ENCODE data around the gene ENTHD1.

The ENTHD1 gene

DNA sequence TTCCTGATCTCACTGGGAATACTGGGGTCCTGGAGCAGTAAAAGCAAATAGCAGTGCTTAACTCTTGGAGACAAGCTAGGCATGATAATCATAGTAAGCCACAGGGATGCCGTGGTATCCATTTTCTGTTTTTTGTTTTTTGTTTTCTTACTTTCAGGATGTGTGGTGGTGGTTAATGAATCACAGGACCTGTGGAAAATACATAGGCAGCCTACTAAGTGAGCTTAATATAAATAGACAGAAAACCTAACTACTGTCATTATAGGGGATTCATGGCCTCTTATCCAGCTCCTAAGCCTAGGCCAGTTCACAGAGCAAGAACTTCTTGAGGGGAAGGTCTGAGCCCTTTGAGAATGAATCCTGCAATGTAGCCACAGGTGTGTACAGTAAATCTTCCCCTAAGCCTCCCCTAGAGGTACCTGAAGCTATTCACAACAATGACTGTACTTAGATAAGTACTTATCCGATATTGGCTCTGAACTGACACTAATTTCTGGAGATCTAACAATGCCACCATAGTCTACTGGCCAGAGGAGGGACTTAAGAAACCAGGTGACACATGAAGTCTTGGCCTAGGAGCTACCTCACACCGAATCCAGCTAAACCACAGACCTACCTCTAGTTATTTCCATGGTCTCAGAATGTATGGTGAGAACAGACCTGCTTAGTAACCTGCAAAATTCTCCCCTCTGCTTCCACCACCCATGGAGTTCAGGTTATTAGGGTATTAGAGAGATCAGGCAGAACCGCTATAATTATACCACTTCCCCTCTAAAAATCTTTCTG, 83.6 kb downstream of the ENTHD1 start:
- TF ChIP-seq NFIC (IDR thresholded peaks at IDR 0.05) (no peak), CEBPB (IDR thresholded peaks at IDR 0.05) (no peak), YY1 (IDR thresholded peaks at IDR 0.05; ENCODE audit: low read depth) (no peak), CREB1 (IDR thresholded peaks at IDR 0.05; ENCODE audit: low read depth) (no peak), TCF12 (IDR thresholded peaks at IDR 0.05; ENCODE audit: low read depth) (no peak)

DNA sequence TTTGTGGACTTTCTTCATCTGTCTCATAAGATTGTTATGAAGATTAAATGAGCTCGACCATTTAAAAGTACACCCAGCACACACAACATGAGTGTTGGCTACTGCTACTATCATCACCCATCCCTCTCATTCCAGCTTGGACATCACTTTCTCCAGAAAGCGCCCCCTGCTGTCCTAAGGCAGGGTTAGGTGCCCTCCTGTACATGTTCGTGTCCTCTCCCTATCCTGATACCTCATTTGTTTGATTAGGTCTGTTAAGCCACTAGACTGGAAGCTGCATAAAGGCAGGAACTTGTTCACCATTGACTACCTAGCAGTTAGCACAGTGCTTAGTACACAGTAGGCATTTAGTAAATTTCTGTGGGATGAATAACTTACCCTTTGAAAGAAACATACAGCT, 85.5 kb downstream of the ENTHD1 start:
- TF ChIP-seq, protein P1, sequence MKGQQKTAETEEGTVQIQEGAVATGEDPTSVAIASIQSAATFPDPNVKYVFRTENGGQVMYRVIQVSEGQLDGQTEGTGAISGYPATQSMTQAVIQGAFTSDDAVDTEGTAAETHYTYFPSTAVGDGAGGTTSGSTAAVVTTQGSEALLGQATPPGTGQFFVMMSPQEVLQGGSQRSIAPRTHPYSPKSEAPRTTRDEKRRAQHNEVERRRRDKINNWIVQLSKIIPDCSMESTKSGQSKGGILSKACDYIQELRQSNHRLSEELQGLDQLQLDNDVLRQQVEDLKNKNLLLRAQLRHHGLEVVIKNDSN (IDR thresholded peaks at IDR 0.05) = no peak
- TF ChIP-seq RAD21 (IDR thresholded peaks at IDR 0.05; ENCODE audit: low read depth) = peak; percentile 54

DNA sequence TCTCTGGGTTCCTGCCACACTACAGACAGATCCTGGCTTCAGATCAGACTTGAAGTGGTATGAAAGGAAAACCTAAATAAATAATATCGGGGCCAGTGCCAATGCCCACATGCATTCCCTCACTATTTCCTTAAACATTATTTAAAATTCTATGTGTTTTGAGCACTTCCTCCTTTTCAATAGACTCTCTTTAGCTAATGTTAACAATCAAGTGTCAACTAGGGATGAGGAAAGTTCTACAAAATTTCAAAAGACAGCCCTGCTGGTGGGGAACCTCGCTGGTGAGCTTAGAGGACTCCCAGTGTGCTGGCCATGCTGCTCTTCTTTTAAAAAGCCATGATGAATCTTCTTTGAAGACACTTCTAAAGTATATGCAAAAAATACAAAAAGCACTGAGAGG, 87.5 kb downstream of the ENTHD1 start:
- TF ChIP-seq YY1 (IDR thresholded peaks at IDR 0.05; ENCODE audit: low read depth) (no peak), CREB1 (IDR thresholded peaks at IDR 0.05; ENCODE audit: low read depth) (no peak), TAF1 (IDR thresholded peaks at IDR 0.05; ENCODE audit: low read depth) (no peak), NFIC (IDR thresholded peaks at IDR 0.05) (no peak), ZBTB7A (IDR thresholded peaks at IDR 0.05; ENCODE audit: low read depth) (no peak), TCF12 (IDR thresholded peaks at IDR 0.05; ENCODE audit: low read depth) (no peak), RAD21 (IDR thresholded peaks at IDR 0.05; ENCODE audit: low read depth) (no peak), CEBPB (IDR thresholded peaks at IDR 0.05) (no peak), EGR1 (IDR thresholded peaks at IDR 0.05) (no peak), FOXM1 (IDR thresholded peaks at IDR 0.05; ENCODE audit: borderline replicate concordance, low read depth) (no peak), EP300 (IDR thresholded peaks at IDR 0.05; ENCODE audit: borderline replicate concordance) (no peak), TEAD4 (IDR thresholded peaks at IDR 0.05) (no peak)
- TF ChIP-seq, protein P1 (IDR thresholded peaks at IDR 0.05) = no peak
- TF ChIP-seq, protein P2, sequence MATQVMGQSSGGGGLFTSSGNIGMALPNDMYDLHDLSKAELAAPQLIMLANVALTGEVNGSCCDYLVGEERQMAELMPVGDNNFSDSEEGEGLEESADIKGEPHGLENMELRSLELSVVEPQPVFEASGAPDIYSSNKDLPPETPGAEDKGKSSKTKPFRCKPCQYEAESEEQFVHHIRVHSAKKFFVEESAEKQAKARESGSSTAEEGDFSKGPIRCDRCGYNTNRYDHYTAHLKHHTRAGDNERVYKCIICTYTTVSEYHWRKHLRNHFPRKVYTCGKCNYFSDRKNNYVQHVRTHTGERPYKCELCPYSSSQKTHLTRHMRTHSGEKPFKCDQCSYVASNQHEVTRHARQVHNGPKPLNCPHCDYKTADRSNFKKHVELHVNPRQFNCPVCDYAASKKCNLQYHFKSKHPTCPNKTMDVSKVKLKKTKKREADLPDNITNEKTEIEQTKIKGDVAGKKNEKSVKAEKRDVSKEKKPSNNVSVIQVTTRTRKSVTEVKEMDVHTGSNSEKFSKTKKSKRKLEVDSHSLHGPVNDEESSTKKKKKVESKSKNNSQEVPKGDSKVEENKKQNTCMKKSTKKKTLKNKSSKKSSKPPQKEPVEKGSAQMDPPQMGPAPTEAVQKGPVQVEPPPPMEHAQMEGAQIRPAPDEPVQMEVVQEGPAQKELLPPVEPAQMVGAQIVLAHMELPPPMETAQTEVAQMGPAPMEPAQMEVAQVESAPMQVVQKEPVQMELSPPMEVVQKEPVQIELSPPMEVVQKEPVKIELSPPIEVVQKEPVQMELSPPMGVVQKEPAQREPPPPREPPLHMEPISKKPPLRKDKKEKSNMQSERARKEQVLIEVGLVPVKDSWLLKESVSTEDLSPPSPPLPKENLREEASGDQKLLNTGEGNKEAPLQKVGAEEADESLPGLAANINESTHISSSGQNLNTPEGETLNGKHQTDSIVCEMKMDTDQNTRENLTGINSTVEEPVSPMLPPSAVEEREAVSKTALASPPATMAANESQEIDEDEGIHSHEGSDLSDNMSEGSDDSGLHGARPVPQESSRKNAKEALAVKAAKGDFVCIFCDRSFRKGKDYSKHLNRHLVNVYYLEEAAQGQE (IDR thresholded peaks at IDR 0.05; ENCODE audit: low read depth) = no peak
- TF ChIP-seq, protein P3, sequence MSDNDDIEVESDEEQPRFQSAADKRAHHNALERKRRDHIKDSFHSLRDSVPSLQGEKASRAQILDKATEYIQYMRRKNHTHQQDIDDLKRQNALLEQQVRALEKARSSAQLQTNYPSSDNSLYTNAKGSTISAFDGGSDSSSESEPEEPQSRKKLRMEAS (IDR thresholded peaks at IDR 0.05) = no peak

DNA sequence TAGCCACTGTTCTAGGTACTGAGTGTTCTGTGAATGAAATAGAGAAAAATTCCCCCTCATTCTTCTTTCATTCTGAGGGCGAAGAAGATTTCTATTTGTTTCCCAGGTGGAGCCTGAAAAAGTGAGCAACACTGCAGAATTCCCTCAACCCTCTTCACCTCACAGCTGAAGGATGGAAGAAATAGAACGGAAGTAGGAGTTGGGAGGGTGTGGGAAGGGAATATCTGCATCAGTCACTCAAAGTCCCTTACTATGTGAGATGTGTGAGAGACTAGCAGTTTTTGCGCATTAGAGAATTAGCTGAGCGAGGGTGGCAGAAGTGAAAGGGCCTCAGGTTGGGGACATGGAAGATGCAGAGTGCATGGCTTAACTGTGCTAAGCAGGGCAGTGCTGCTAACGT, 88.4 kb downstream of the ENTHD1 start:
- no peak for TF ChIP-seq NFIC (IDR thresholded peaks at IDR 0.05)
- no peak for TF ChIP-seq YY1 (IDR thresholded peaks at IDR 0.05; ENCODE audit: low read depth)
- TF ChIP-seq CEBPB (IDR thresholded peaks at IDR 0.05) = no peak
- no peak for TF ChIP-seq ZBTB7A (IDR thresholded peaks at IDR 0.05; ENCODE audit: low read depth)
- no peak for TF ChIP-seq TAF1 (IDR thresholded peaks at IDR 0.05; ENCODE audit: low read depth)
- TF ChIP-seq RAD21 (IDR thresholded peaks at IDR 0.05; ENCODE audit: low read depth) = no peak
- TF ChIP-seq TCF12 (IDR thresholded peaks at IDR 0.05; ENCODE audit: low read depth) = no peak
- TF ChIP-seq, protein P1 (IDR thresholded peaks at IDR 0.05) = no peak
- TF ChIP-seq EP300 (IDR thresholded peaks at IDR 0.05; ENCODE audit: borderline replicate concordance) = no peak
- TF ChIP-seq CREB1 (IDR thresholded peaks at IDR 0.05; ENCODE audit: low read depth) = no peak
- TF ChIP-seq, protein P3 (IDR thresholded peaks at IDR 0.05) = no peak
- TF ChIP-seq FOXM1 (IDR thresholded peaks at IDR 0.05; ENCODE audit: borderline replicate concordance, low read depth) = no peak
- no peak for TF ChIP-seq TEAD4 (IDR thresholded peaks at IDR 0.05)
- TF ChIP-seq, protein P2 (IDR thresholded peaks at IDR 0.05; ENCODE audit: low read depth) = no peak
- no peak for TF ChIP-seq EGR1 (IDR thresholded peaks at IDR 0.05)

DNA sequence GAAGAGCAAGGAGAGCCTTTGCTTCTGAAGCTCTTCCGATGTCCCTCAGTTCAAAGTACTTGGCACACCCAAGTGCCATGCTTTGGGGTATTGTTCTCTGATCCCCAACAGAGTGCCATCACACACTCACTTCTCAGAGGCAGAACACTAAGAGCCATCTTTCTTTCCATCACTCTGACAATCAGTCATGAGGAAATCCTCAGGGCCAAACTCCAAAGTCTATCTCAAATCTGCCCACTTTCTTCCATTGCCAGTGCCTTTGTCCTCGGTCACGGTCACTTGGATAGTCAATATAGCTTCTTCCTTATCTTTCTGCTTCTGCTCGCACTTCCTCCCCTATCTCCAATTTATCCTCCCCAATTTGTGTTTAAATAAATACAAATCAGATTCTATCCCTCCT, 90.9 kb downstream of the ENTHD1 start:
- no peak for TF ChIP-seq TCF12 (IDR thresholded peaks at IDR 0.05; ENCODE audit: low read depth)
